H1 (cell line): ENCODE results near the gene SEMA3E. TPM values are rescaled to one million over a fixed set of nuclear protein-coding genes. Genes with fewer than 3 reads are reported as not detected.

ENCODE experiments used
- CTCF ChIA-PET: fragments of 300-600 bp; sonication (Branson Sonifier 250); formaldehyde crosslinking; loops from one replicate; lab custom pipeline; 2021; ENCODE audit not compliant: partially characterized antibody; lab: Charles Lee
- POLR2A ChIA-PET: fragments of 300-600 bp; sonication (Branson Sonifier 250); formaldehyde crosslinking; loops from one replicate; lab custom pipeline; 2021; ENCODE audit warnings: inconsistent platforms; ENCODE audit not compliant: partially characterized antibody; lab: Charles Lee
- DNase-seq, 2 experiments: peaks; one replicate each; pipeline versions ENCODE4 v3.0.0 to v3.0.0-alpha.2; 2010 to 2022; ENCODE audit warnings: low spot score in 2 of 2, low read depth in 1 of 2, mixed read lengths in 1 of 2
- FAIRE-seq: peaks from 2 replicates; lab custom pipeline; 2011; peaks lifted over from hg19 to GRCh38; lab: Jason Lieb, UNC
- H2AFZ ChIP-seq: 2 replicates; pipeline ENCODE4 v1.8.1; 2012; ENCODE audit warnings: low read length, inconsistent platforms
- H2AK5ac ChIP-seq: 2 replicates; pipeline ENCODE4 v1.6.1; 2013; ENCODE audit warnings: low read depth, low read length
- H2BK120ac ChIP-seq: replicated peaks from 2 replicates; pipeline ENCODE3; 2013; ENCODE audit warnings: low read depth, low read length, inconsistent platforms
- H2BK12ac ChIP-seq: 2 replicates; pipeline ENCODE4 v1.6.1; 2013; ENCODE audit warnings: low read depth, low read length
- H2BK15ac ChIP-seq: 2 replicates; pipeline ENCODE4 v1.6.1; 2013; ENCODE audit warnings: low read length
- H2BK20ac ChIP-seq: 2 replicates; pipeline ENCODE4 v1.6.1; 2013; ENCODE audit warnings: low read length
- H2BK5ac ChIP-seq: 2 replicates; pipeline ENCODE4 v1.6.1; 2013; ENCODE audit warnings: low read depth, low read length
- H3K14ac ChIP-seq: 2 replicates; pipeline ENCODE4 v1.6.1; 2013; ENCODE audit warnings: inconsistent platforms; ENCODE audit not compliant: insufficient read length
- H3K18ac ChIP-seq: 2 replicates; pipeline ENCODE4 v1.6.1; 2013; ENCODE audit warnings: low read length; ENCODE audit errors: extremely low read depth
- H3K23ac ChIP-seq: 2 replicates; pipeline ENCODE4 v1.6.1; 2013; ENCODE audit warnings: inconsistent platforms; ENCODE audit not compliant: insufficient read length
- H3K23me2 ChIP-seq: 2 replicates; pipeline ENCODE4 v1.6.1; 2013; ENCODE audit warnings: low read depth, low read length
- H3K27ac ChIP-seq: 2 replicates; pipeline ENCODE4 v1.6.1; 2011; ENCODE audit warnings: low read depth, low read length, inconsistent platforms
- H3K27me3 ChIP-seq, 4 experiments: replicated peaks in 1 of 4; 1 replicate in 1 of 4; 2 replicates in 3 of 4; pipeline versions ENCODE4 v1.6.1 to v1.8.1; 2011 to 2013; ENCODE audit warnings: low read length in 3 of 4, mild to moderate bottlenecking in 3 of 4, inconsistent platforms in 2 of 4, mixed read lengths in 2 of 4, moderate library complexity in 1 of 4; ENCODE audit not compliant: control insufficient read depth in 3 of 4, insufficient read depth in 3 of 4; ENCODE audit errors: extremely low read depth in 1 of 4
- H3K36me3 ChIP-seq, 4 experiments: 2 replicates each; pipeline versions ENCODE4 v1.6.1 to v1.8.1; 2011 to 2013; ENCODE audit warnings: mild to moderate bottlenecking in 4 of 4, low read length in 3 of 4, moderate library complexity in 2 of 4, control low read depth in 1 of 4, inconsistent platforms in 1 of 4; ENCODE audit not compliant: insufficient read depth in 4 of 4, control insufficient read depth in 2 of 4
- H3K4ac ChIP-seq: replicated peaks from 2 replicates; pipeline ENCODE3; 2013; ENCODE audit warnings: low read length, low read depth, mixed read lengths, inconsistent platforms; ENCODE audit not compliant: insufficient read length
- H3K4me1 ChIP-seq, 4 experiments: replicated peaks in 1 of 4; 1 replicate in 1 of 4; 2 replicates in 3 of 4; pipeline versions ENCODE4 v1.6.1 to v1.8.1; 2011 to 2013; ENCODE audit warnings: low read length in 3 of 4, inconsistent platforms in 2 of 4, mixed read lengths in 1 of 4; ENCODE audit not compliant: insufficient read depth in 4 of 4, control insufficient read depth in 3 of 4
- H3K4me2 ChIP-seq, 2 experiments: 2 replicates each; pipeline versions ENCODE4 v1.6.1 to v1.8.1; 2011 to 2013; ENCODE audit warnings: low read depth in 2 of 2, low read length in 2 of 2, control low read depth in 1 of 2, inconsistent platforms in 1 of 2, mild to moderate bottlenecking in 1 of 2; ENCODE audit not compliant: insufficient read depth in 1 of 2
- H3K4me3 ChIP-seq, 4 experiments: fragments of 200-600, 300-600 bp in 1 of 4; sonication (generic), shearing (Covaris generic), sonication (Bioruptor Twin) in 1 of 4; 2 replicates each; pipeline versions ENCODE4 v1.5.1 to v1.8.1; 2011 to 2016; ENCODE audit warnings: low read length in 4 of 4, low read depth in 3 of 4, control low read depth in 2 of 4, inconsistent platforms in 2 of 4, mild to moderate bottlenecking in 2 of 4, mixed read lengths in 1 of 4, moderate library complexity in 1 of 4; ENCODE audit not compliant: insufficient read depth in 2 of 4; ENCODE audit errors: extremely low read depth in 1 of 4
- H3K56ac ChIP-seq: replicated peaks from 2 replicates; pipeline ENCODE3; 2013; ENCODE audit warnings: low read depth, mild to moderate bottlenecking, mixed read lengths, low read length, inconsistent platforms; ENCODE audit not compliant: insufficient read length
- H3K79me1 ChIP-seq: 2 replicates; pipeline ENCODE4 v1.6.1; 2013; ENCODE audit warnings: low read depth, low read length, control low read depth
- H3K79me2 ChIP-seq, 2 experiments: 2 replicates each; pipeline versions ENCODE4 v1.6.1 to v1.8.1; 2012 to 2013; ENCODE audit warnings: low read length in 2 of 2, mild to moderate bottlenecking in 2 of 2, inconsistent platforms in 1 of 2; ENCODE audit not compliant: insufficient read depth in 2 of 2, control insufficient read depth in 1 of 2
- H3K9ac ChIP-seq, 4 experiments: replicated peaks in 1 of 4; 1 replicate in 1 of 4; 2 replicates in 3 of 4; pipeline versions ENCODE4 v1.6.1 to v1.8.1; 2011 to 2013; ENCODE audit warnings: low read depth in 3 of 4, low read length in 3 of 4, control low read depth in 2 of 4, mild to moderate bottlenecking in 2 of 4, moderate library complexity in 2 of 4, inconsistent platforms in 1 of 4; ENCODE audit errors: extremely low read depth in 1 of 4
- H3K9me3 ChIP-seq, 2 experiments: 2 replicates each; pipeline versions ENCODE4 v1.6.1 to v1.8.1; 2012 to 2013; ENCODE audit warnings: mild to moderate bottlenecking in 2 of 2, moderate library complexity in 2 of 2, control low read depth in 1 of 2, inconsistent platforms in 1 of 2, low read depth in 1 of 2, low read length in 1 of 2, mixed read lengths in 1 of 2; ENCODE audit not compliant: insufficient read depth in 2 of 2
- H4K20me1 ChIP-seq, 2 experiments: replicated peaks in 1 of 2; 2 replicates each; pipeline versions ENCODE3 to v1.8.1; 2011 to 2013; ENCODE audit warnings: inconsistent platforms in 2 of 2, low read length in 2 of 2, mild to moderate bottlenecking in 1 of 2; ENCODE audit not compliant: insufficient read depth in 2 of 2, control insufficient read depth in 1 of 2
- H4K5ac ChIP-seq: 2 replicates; pipeline ENCODE4 v1.6.1; 2013; ENCODE audit warnings: low read length, low read depth, mixed read lengths, inconsistent platforms; ENCODE audit not compliant: insufficient read length
- H4K8ac ChIP-seq: 2 replicates; pipeline ENCODE4 v1.8.0; 2013; ENCODE audit warnings: mild to moderate bottlenecking, moderate library complexity, low read length, inconsistent platforms; ENCODE audit not compliant: insufficient read depth; ENCODE audit errors: extremely low read depth
- H4K91ac ChIP-seq: replicated peaks from 2 replicates; pipeline ENCODE3; 2013; ENCODE audit warnings: low read length, mixed read lengths, inconsistent platforms; ENCODE audit not compliant: insufficient read length
- CBX8 ChIP-seq: fragments of 300-800, 300-1000 bp; sonication (generic); IDR thresholded peaks from 2 replicates; pipeline ENCODE4 v1.7.1; 2016; ENCODE audit warnings: low read depth, low read length, borderline replicate concordance
- CREB1 ChIP-seq: IDR thresholded peaks from 2 replicates; pipeline ENCODE4 v1.6.1; 2012; ENCODE audit warnings: inconsistent platforms
- CTBP2 ChIP-seq: IDR thresholded peaks from 2 replicates; pipeline ENCODE4 v1.7.0; 2011; ENCODE audit warnings: borderline replicate concordance, mild to moderate bottlenecking, moderate library complexity, mixed read lengths, low read length; ENCODE audit not compliant: insufficient read depth, insufficient read length
- GTF2F1 ChIP-seq: IDR thresholded peaks from 2 replicates; pipeline ENCODE4 v1.6.1; 2012; ENCODE audit warnings: low read depth, low read length, improper control_type of control experiment, borderline replicate concordance
- POLR2AphosphoS5 ChIP-seq: IDR thresholded peaks from 2 replicates; pipeline ENCODE4 v1.6.1; 2011; ENCODE audit warnings: low read depth, low read length
- RBBP5 ChIP-seq: IDR thresholded peaks from 2 replicates; pipeline ENCODE4 v1.7.1; 2012; ENCODE audit warnings: low read depth, mild to moderate bottlenecking, inconsistent platforms, low read length, moderate library complexity, borderline replicate concordance
- SP1 ChIP-seq: IDR thresholded peaks from 2 replicates; pipeline ENCODE4 v1.6.1; 2011; ENCODE audit warnings: low read depth, low read length
- SUZ12 ChIP-seq: fragments of 200-600 bp; sonication (generic); IDR thresholded peaks from 2 replicates; pipeline ENCODE4 v1.6.1; 2012; ENCODE audit warnings: mild to moderate bottlenecking, inconsistent platforms, low read length, moderate library complexity, mixed read lengths
- TEAD4 ChIP-seq: IDR thresholded peaks from 2 replicates; pipeline ENCODE4 v1.6.1; 2012; ENCODE audit warnings: low read depth, low read length, inconsistent platforms, mixed read lengths
- WGBS, 2 experiments: shearing (Covaris generic) in 1 of 2; methylation state at CpG; one replicate each; pipeline versions ENCODE4 v1.1.6 to v1.1.7; 2013 to 2015; ENCODE audit warnings: low lambda C conversion rate in 2 of 2, mixed read lengths in 2 of 2, inconsistent platforms in 1 of 2, low coverage in 1 of 2, missing lambda C conversion rate in 1 of 2; ENCODE audit not compliant: insufficient replicate concordance in 2 of 2, insufficient coverage in 1 of 2, insufficient read length in 1 of 2; ENCODE audit errors: extremely low coverage in 1 of 2, missing lambda C conversion rate in 1 of 2; 5-methylcytosine and 5-hydroxymethylcytosine counted together
- polyA plus RNA-seq, 7 experiments: library from polyadenylated mRNA; depleted of rRNA in 3 of 7; stranded (reverse) in 5 of 7; unstranded in 2 of 7; fragments of >200 nt in 5 of 7; fragments of 200-250 nt in 2 of 7; gene quantifications; 1 replicate in 5 of 7; 2 replicates in 1 of 7; 4 replicates in 1 of 7; pipeline versions ENCODE4 v1.2.1 to v1.2.3, GENCODE V29; 2011 to 2013; ENCODE audit warnings: missing spikeins in 2 of 7, mixed read lengths in 2 of 7
- total RNA-seq: library from RNA; stranded (reverse); fragmentation: NEBNext Ultra II Directional; extraction: Animal tissue kit (Norgen Biotek cat#: 25700); gene quantifications from 2 replicates; pipeline ENCODE4 v1.2.1, GENCODE V29; 2021

SEMA3E gene
- total and polyA plus RNA-seq, 2 of the 8 experiments (the other 6 are each of a cell fraction or from before 2014, with no cell fraction given) = 0.93 to 0.94 TPM

DNA sequence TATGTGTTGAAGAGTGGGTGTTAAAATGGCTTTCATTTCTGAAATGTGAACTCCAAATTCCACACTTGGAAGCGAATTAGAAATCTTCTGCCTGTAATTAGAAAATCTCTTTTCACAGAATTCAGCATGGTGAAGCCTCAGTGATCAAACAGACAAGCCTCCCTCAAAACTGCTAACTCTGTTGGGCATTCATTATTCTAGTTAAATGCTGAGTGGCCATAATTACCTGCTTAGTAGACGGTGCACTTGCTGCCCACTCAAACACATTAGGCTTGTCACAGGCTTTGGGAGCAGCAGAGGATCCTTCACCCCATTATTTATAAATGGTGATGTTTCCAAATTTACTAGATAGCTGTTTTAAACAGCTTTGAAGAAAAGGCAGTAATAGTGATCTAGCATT, 309.0 kb downstream of the SEMA3E start:
- FAIRE-seq (no peak), DNase-seq (no peak)
- ChIA-PET POLR2A (no interaction called here), CTCF (no interaction called here)
- H3K14ac ChIP-seq = no peak overlapping the region
- no peak overlapping the region for H3K18ac ChIP-seq
- H3K27me3 ChIP-seq = no peaks in the 10 kb centered on the region
- H4K8ac ChIP-seq = no peak overlapping the region
- H3K4me3 ChIP-seq = no peak overlapping the region
- no peaks in the 10 kb centered on the region for H3K9me3 ChIP-seq
- 91% methylated on average over 2 of the region's 2 CpGs; no CpG with 5 or more reads in 1 of the 2 experiments for WGBS, 2 experiments
- no peak overlapping the region for H3K4ac ChIP-seq
- H3K27ac ChIP-seq = no peak overlapping the region
- no peak overlapping the region for H3K23ac ChIP-seq
- H3K23me2 ChIP-seq = no peaks in the 10 kb centered on the region
- H3K79me2 ChIP-seq = no peaks in the 10 kb centered on the region
- no peak overlapping the region for H2BK120ac ChIP-seq
- H3K9ac ChIP-seq = no peak overlapping the region
- H2BK20ac ChIP-seq = no peak overlapping the region
- 0 out of 7 replicates have a peak, but pooled peaks cover 0 to 2% (median 0%) of the 10 kb centered on the region in 4 experiments for H3K4me1 ChIP-seq
- no peak overlapping the region for H2AK5ac ChIP-seq
- no peaks in the 10 kb centered on the region for H3K79me1 ChIP-seq
- no peak overlapping the region for H2BK5ac ChIP-seq
- no peak overlapping the region for H2AFZ ChIP-seq
- no peak overlapping the region for H3K4me2 ChIP-seq
- TF ChIP-seq RBBP5 = no peak
- no peak for TF ChIP-seq POLR2AphosphoS5
- TF ChIP-seq TEAD4 = no peak
- no peak for TF ChIP-seq SUZ12
- TF ChIP-seq CTBP2 = no peak
- TF ChIP-seq GTF2F1 = no peak
- no peak for TF ChIP-seq SP1
- no peak for TF ChIP-seq CREB1
- no peak for TF ChIP-seq CBX8
- H2BK15ac ChIP-seq = no peak overlapping the region
- no peaks in the 10 kb centered on the region for H4K20me1 ChIP-seq
- H4K91ac ChIP-seq = no peak overlapping the region
- H3K56ac ChIP-seq = no peak overlapping the region
- H3K36me3 ChIP-seq = no peaks in the 10 kb centered on the region
- no peak overlapping the region for H2BK12ac ChIP-seq
- H4K5ac ChIP-seq = no peak overlapping the region
